Erythroblast (primary cell): ENCODE results near the gene CDCA7L.

ENCODE experiments used
- GATA1 ChIP-seq: IDR thresholded peaks from 2 replicates; pipeline ENCODE4 v1.6.1; 2011; ENCODE audit warnings: low read depth, mild to moderate bottlenecking, control low read depth, low read length, moderate library complexity
- POLR2A ChIP-seq: IDR thresholded peaks from 2 replicates; pipeline ENCODE4 v1.6.1; 2011; ENCODE audit warnings: mild to moderate bottlenecking, low read length

DNA sequence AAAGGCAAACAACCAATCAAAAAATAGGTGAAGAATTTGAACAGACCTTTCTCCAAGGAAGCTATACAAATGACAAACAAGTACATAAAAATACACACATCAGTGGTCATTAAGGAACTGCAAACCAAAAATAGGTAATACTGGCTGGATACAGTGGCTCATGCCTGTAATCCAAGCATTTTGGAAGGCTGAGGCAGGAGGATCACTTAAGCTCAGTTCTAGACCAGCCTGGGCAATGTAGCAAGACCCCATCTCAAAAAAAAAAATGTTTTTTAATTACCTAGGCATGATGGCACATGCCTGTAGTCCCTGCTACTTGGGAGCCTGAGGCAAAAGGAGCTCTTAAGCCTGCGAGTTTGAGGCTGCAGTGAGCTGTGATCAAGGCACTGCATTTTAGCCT is 19.3 kb downstream of the CDCA7L start:
- TF ChIP-seq POLR2A (no peak), GATA1 (no peak)
